Measurements from ENCODE around the gene ATOH8.

DNA sequence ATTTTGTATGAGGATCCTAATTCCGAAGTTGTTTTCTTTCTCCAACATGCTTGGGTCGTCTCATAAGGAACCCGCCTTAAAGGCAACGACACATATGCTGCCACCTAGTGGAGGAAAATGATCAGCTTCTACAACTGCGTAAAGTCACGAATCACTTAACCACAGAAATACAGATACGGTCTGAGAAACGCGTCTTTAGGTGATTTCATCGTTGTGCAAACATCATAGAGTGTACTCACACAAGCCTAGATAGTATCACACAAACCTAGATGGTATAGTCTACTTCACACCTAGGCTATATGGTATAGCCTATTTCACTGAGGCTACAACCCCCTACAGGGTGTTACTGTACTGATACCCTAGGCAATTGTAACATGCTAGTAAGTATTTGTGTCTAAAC lies 46.5 kb upstream of the ATOH8 start:
- TF ChIP-seq, protein P1, sequence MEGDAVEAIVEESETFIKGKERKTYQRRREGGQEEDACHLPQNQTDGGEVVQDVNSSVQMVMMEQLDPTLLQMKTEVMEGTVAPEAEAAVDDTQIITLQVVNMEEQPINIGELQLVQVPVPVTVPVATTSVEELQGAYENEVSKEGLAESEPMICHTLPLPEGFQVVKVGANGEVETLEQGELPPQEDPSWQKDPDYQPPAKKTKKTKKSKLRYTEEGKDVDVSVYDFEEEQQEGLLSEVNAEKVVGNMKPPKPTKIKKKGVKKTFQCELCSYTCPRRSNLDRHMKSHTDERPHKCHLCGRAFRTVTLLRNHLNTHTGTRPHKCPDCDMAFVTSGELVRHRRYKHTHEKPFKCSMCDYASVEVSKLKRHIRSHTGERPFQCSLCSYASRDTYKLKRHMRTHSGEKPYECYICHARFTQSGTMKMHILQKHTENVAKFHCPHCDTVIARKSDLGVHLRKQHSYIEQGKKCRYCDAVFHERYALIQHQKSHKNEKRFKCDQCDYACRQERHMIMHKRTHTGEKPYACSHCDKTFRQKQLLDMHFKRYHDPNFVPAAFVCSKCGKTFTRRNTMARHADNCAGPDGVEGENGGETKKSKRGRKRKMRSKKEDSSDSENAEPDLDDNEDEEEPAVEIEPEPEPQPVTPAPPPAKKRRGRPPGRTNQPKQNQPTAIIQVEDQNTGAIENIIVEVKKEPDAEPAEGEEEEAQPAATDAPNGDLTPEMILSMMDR (IDR thresholded peaks at IDR 0.05; ENCODE audit: insufficient read depth, low read depth, low read length) = peak; percentile 98
- no peak for TF ChIP-seq EZH2 (IDR thresholded peaks at IDR 0.05; ENCODE audit: insufficient read depth, low read length)
